HG02588 (cell line): ENCODE data around the gene UGT1A9.
"Not testable (repeated sequence)": the region's sequence is repeated elsewhere in the genome, so short reads cannot be mapped to it uniquely, and the experiment has no call there.

ENCODE experiments used
- ATAC-seq: cut with Tn5 transposase; IDR thresholded peaks from one replicate; pipeline ENCODE4 v1.9.1; 2021; ENCODE audit warnings: mild to moderate bottlenecking, moderate library complexity; ENCODE audit not compliant: unreplicated experiment

UGT1A9 gene

GRCh38 chr2:233671290-233672161 is at the start of gene UGT1A9:
TSS of gene UGT1A9 (plus strand) at chr2:233671898. CDS start at chr2:233671935, 37 bp downstream.
- no peak for ATAC-seq

DNA sequence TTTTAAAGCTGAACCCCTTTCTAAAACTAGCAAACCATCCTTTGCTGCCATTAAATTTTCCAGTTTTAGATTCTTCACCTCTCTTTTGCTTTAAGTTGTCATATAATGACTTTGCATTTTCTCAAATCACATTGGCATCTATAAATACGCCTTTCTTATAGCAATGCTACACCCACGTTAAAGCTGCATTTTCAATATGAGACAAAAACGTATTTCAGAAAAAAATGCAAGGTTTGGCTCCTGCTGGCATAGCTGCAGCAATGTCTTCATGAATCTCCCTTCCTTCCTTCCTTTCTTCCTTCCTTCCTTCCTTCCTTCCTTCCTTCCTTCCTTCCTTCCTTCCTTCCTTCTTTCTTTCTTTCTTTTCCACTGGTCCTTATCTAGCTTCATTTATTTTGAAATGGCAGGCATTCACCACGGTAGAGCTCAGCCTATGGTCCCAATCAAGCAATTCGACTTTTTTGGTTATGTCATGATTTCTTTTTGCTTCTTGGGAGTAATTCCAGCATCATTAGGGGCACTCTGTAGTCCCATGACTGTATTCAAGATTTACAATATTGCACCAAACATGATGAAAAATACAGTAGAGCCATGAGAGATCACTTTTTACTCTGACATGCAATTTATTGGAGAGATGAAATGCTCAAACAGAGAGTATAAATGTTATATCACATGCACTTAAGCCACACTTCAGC is 44.2 kb upstream of the UGT1A9 start:
- no peak for ATAC-seq

- ATAC-seq, result not testable (repeated sequence)
Measured at GRCh38 chr2:233636306-233636705, 35.4 kb upstream of the UGT1A9 start, which contains the start of gene UGT1A10. TSS of gene UGT1A10 (plus strand) at chr2:233636448. CDS start at chr2:233636523, 75 bp downstream.

DNA sequence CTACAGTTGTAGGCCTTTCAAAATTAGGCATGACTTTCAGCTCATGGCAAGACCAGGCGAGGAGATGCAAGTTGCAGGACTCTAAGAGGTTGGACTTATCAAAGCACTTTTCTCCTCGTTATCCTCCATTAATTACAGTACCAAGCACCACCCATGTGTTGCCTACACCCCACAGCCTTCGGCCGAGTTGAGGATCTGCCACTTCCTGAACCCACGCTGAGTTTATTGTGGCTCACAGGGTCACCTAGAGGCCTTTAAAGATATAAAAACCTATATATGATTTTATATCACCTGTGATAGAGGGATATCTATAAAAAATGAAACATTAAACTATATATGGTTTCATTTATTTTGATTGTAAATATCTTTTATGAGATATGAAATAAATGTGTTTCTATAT is 32.9 kb upstream of the UGT1A9 start:
- no peak for ATAC-seq

DNA sequence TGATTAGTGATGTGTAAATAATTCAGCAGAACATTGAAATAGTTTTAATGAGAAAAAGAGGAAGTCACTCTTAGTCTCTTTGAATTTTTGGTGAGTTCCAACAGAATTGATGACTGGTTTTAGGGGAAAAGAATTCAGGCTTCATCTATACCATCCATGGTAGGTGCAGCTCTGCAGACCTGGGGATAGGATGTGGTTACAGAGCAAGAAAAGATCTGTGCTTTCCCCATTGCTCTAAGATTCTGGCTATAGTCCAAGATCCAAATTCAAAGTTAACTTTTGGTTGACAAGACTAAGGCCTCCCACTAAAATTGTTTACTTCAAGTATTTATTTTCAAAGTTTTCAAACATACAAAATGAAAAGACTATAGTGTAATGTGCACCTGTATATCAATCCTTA is 31.8 kb upstream of the UGT1A9 start:
- no peak for ATAC-seq

DNA sequence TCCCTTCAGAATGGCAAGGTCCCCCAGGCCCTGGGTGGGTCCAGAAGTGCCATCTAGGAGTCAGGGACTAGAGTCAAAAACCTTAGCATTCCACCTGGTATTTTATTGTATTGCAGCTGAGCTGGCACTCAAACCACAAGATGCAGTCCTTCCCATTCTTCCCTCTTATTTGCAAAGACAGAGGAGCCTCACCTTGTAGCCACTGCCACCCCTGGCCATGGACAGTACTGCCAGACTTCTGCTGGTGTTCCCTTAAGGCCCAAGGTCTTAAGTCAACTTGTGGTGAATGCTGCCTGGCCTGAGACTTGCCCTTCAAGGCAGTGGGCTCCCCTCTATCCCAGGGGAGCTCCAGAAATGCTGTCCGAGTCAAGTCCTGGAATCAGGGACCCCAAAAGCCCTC is 28.6 kb upstream of the UGT1A9 start:
- no peak for ATAC-seq

DNA sequence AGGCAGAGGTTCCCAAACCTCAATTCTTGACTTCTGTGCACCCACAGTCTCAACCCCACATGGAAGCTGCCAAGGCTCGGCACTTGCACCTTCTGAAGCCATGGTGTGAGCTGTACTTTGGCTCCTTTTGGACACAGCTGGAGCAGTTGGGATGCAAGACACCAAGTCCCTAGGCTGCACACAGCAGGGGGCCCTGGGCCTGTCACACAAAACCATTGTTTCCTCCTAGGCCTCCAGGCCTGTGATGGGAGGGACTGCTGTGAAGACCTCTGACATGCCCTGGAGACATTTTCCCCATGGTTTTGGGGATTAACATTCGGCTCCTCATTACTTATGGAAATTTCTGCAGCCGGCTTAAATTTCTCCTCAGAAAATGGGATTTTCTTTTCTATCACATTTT is 25.7 kb upstream of the UGT1A9 start:
- not testable (repeated sequence) for ATAC-seq

GRCh38 chr2:233650981-233651380 is 20.7 kb upstream of the UGT1A9 start:
- no peak for ATAC-seq

DNA sequence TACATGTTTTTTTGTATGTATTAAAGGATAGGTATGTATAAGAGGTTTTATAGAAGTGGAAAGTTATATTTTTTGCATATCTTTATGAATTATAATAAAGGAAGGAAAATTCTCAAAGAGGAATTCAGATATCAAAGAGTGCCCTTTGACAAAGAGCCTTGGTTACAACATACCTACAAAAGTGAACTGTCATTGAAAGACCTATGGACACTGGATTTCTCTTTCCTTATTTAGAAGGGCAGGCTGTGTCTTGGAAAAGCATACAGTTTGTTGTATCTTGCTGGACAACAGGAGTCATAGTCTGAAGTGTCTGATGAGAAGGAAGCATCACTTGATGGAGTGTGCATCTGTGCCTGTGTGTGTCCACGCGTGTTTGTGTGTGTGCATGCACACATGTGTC is 20.3 kb upstream of the UGT1A9 start:
- no peak for ATAC-seq

DNA sequence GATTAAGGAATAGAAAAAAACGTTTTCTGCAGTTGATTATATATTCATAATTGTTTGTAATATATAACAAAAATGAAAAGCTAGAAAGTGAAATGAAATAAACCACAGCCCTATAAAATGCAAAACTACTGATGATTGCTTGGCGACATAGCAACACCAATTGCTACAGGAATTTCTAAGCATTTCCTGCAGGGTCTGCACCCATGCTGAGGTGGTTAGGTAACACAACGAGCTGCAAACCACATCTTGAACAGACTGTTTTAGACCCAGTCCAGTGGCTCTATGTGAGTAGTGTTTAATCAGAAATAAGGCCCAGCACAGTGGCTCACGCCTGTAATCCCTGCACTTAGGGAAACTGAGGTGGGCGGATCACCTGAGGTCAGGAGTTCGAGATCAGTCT is 17.2 kb upstream of the UGT1A9 start:
- no peak for ATAC-seq

- no peak for ATAC-seq
Measured at GRCh38 chr2:233655043-233655442, 16.7 kb upstream of the UGT1A9 start.

DNA sequence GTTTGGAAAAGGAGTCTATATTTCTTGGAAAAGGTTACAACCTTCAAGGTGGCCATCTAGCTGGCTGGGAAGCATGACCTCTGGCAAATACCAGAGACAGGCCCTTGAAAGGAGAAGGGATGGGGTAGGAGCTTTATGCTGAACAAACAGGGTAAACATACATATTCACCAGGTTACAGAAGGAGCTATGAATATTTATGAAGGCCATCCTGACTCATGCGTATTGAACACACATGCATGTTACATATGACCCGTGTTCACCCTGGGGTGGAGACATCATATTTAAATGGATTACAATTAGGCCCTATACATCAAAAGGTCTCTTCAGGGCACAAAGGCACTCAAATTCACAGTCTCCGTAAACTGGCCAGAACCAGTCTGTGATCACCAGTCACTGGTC is 15.8 kb upstream of the UGT1A9 start:
- ATAC-seq, result not testable (repeated sequence)

DNA sequence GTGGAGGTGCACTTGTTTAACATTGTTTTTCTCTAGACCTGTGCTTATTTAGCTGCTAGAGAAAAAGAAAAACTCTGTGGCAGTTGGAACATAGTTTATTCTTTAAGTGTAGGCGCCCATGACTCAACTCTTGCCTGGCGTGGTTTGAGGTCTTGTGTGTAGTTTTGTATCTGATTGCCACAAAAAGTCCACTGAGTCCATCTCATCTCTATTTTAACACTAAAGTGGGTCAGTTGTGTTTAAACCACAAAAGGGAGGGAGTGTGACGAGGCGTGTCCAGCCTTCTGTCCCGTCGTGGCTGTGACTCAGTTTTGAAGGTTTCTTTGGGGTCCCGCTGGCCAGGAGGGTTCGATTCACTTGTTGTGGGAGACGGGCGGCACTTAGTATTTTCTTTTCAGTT is 15.3 kb upstream of the UGT1A9 start:
- ATAC-seq, result no peak

GRCh38 chr2:233658610-233659009 is 13.1 kb upstream of the UGT1A9 start:
- ATAC-seq, result no peak

DNA sequence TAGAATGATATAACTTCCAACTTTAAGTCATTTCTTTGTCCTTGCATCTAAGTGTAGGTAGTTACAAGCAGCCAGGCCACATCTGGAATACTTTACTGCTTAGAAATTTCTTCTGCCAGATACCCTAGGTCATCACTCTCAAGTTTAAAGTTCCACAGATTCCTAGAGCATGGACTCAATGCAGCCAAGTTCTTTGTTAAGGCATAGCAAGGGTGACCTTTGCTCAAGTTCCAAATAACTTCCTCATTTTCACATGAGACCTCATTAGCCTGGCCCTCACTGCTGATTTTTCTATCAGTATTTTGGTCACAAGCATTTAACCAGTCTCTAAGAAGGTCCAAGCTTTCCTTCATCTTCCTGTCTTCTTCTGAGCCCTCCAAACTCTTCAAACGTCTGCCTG is 7.8 kb upstream of the UGT1A9 start:
- no peak for ATAC-seq

DNA sequence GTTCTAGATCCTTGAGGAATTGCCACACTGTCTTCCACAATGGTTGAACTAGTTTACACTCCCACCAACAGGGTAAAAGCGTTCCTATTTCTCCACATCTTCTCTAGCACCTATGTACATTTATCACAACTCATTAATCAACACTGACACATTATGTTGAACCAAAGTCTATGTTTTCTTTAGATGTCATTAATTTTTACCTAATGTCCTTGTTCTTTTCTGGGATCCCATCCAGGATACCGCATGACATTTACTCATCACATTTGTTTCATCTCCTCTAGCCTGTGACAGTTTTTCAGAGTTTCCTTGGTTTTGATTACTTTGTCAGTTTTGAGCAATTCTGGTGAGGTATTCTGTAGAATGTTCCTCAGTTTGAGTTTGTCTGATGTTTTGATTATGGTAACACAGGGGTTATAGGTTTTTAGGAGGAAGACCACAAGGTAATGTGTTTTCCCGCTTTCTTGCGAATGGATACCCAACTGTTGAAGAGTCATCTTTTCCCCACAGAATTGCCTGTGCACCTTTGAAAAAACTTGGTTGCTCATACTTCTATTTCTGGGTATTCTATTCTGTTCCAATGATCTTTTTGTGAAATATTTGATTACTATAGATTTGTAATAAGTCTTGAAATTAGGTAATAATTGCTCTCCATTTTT is 3.0 kb upstream of the UGT1A9 start:
- ATAC-seq, result no peak

DNA sequence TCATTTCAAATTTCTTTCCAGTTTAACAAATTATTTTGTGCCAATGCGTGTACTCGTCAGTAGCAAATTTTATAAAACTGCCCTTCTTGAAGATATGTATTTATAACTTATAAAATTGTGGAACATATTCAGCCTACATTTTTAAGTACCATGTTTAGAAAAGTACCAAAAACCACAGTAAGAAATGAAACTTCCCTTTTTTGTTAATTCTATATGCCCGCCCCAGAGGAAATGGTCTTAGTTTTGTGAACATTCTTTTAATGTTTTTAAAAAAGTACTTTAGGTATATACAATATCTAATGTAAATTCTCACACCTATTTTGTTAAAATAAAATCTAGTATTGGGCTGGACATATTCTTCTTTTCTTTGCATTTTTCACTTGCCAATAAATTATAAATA is 1.2 kb downstream of the UGT1A9 start:
- no peak for ATAC-seq

DNA sequence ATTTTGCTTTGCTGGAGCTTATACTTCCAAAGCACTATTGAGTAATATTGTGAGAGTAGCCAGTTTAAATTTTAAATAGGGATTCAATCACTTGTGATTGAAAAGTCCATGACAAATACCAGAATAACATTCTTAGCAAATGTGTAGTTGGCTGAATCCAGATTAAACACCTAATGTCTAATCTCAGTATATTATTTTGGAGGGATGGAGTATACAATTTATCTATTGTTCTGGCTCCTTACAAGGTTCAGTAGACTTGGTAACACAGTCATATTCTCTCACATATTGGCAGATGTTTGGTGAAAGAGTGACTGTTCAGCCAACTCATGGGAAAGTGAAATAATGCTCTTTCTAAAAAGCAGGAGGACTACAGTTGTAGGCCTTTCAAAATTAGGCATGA is 2.2 kb downstream of the UGT1A9 start:
- ATAC-seq, result no peak

GRCh38 chr2:233674314-233674713 is 2.6 kb downstream of the UGT1A9 start:
- no peak for ATAC-seq

DNA sequence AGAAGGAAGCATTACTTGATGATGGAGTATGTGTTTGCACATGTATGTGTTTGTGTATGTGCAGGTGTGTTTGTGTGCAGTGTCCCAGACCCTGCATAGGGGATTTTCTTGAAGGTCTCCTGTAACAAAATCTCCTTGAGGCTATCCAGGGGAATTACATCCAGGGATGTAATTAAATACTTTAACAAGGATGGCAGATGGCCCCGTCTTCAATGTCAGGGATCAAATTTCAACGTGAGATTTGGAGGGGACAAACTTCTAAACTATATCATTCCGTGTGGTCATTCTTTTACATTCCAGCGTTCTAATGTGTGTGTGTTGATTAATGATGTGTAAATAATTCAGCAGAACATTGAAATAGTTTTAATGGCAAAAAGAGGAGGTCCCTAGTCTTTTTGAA is 3.3 kb downstream of the UGT1A9 start:
- no peak for ATAC-seq

DNA sequence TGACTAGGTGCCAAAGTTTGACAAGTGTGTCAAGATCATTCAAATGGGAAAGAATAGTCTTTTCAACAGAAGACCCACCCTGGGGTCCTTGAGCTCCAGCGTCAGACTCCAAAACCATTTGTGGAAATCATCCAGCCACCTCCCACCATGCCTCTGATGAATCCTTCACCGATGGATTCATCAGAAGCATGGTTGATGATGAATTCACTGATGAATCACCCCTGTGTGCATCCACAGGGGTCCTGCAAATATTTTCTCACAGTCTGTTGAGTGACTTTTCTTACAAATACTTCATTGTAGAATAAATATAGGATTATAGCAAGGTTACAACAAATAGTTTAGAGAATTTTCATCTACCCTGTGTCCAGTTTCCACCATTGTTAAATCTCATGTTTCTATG is 4.3 kb downstream of the UGT1A9 start:
- no peak for ATAC-seq

DNA sequence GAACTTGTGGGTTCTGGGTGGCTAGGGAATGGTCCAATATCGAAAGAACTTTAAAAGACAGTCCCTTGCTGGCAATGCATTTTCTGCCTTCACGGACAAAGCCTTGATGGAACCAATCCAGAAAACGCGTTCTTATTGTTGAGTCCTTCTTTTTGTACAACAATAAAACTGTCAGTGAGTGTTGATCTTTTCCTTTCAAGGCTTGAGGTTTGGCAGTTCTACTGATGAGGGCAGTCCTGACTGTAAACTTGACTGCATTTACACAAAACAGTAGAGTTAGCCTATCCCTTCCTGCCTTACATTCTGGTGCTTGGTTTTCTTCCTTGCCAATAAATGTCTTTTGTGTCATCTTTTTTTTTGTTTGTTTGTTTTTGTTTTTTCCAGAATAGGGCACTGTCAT is 7.5 kb downstream of the UGT1A9 start:
- ATAC-seq, result no peak
